Colonic mucosa (tissue), 4 donors: ENCODE data around the gene MRPS2. TPM values are rescaled to one million over a fixed set of nuclear protein-coding genes. Genes with fewer than 3 reads are reported as not detected.

Experiments used
- DNase-seq: peaks from one replicate; pipeline ENCODE4 v3.0.0-alpha.2; 2020
- H3K27ac ChIP-seq: fragments of 200-600 bp; one replicate; pipeline ENCODE4 v1.8.0; 2021
- H3K27me3 ChIP-seq: fragments of 200-600 bp; one replicate; pipeline ENCODE4 v1.8.0; 2021
- H3K36me3 ChIP-seq: fragments of 200-600 bp; one replicate; pipeline ENCODE4 v1.8.0; 2021
- H3K4me1 ChIP-seq: fragments of 200-600 bp; one replicate; pipeline ENCODE4 v1.8.0; 2021; ENCODE audit warnings: mild to moderate bottlenecking
- H3K4me3 ChIP-seq: fragments of 200-600 bp; one replicate; pipeline ENCODE4 v1.8.0; 2021
- H3K9ac ChIP-seq, 2 donors: one replicate each; pipeline ENCODE4 v1.7.0; 2013; ENCODE audit warnings: control low read depth in 2 of 2, low read depth in 2 of 2, low read length in 2 of 2
- H3K9me3 ChIP-seq: fragments of 200-600 bp; one replicate; pipeline ENCODE4 v1.8.0; 2021
- intact Hi-C: fragments of 100-400 bp; cut with DNase I; formaldehyde crosslinking; loops from one replicate; pipeline ENCODE4 v1.14.1; 2022
- total RNA-seq, 2 donors: library from RNA; stranded (reverse); fragmentation: NEBNext Ultra II Directional in 1 of 2; extraction: Animal tissue kit (Norgen Biotek cat#: 25700) in 1 of 2; gene quantifications; one replicate each; pipeline ENCODE4 v1.2.1, GENCODE V29; 2021
- TF ChIP-seq, protein P1 (sequence below): fragments of 200-600 bp; IDR thresholded peaks from one replicate; pipeline ENCODE4 v1.8.0; 2022; ENCODE audit warnings: antibody characterized with exemption, mild to moderate bottlenecking
- donor health status: healthy.
- donor health status: DM: no; HTN: no; CAD: no.
- donor health status: DM: no; HTN: no; CAD: no.

Gene MRPS2
- total RNA-seq, 2 donors from 2014 or later: 35.9 to 61.1 TPM

DNA sequence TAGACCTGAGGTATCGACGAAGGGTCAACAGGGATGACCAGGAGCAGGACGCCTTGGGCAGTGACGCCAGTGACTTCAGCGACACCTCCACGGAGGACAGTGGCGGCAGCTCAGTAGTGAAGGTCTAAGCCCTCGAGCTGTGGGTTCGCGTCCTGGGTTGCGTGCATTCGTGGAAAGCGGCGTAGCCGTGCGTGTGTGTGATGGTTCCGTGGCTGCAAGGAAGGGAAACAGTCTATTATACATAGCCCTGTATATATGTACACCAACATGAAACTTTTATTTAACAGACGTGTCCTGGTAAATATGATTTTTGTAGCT is 12.5 kb upstream of the MRPS2 start:
- Histone ChIP-seq H3K4me1 (no peaks in the 10 kb centered on the region), H3K4me3 (no peak overlapping the region), H3K9me3 (no peaks in the 10 kb centered on the region), H3K9ac (no peak overlapping the region), H3K27ac (no peak overlapping the region), H3K36me3 (no peaks in the 10 kb centered on the region), H3K27me3 (no peaks in the 10 kb centered on the region)
- no peak for DNase-seq
- intact Hi-C loops: no loop called here
- TF ChIP-seq, protein P1, sequence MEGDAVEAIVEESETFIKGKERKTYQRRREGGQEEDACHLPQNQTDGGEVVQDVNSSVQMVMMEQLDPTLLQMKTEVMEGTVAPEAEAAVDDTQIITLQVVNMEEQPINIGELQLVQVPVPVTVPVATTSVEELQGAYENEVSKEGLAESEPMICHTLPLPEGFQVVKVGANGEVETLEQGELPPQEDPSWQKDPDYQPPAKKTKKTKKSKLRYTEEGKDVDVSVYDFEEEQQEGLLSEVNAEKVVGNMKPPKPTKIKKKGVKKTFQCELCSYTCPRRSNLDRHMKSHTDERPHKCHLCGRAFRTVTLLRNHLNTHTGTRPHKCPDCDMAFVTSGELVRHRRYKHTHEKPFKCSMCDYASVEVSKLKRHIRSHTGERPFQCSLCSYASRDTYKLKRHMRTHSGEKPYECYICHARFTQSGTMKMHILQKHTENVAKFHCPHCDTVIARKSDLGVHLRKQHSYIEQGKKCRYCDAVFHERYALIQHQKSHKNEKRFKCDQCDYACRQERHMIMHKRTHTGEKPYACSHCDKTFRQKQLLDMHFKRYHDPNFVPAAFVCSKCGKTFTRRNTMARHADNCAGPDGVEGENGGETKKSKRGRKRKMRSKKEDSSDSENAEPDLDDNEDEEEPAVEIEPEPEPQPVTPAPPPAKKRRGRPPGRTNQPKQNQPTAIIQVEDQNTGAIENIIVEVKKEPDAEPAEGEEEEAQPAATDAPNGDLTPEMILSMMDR: no peak

DNA sequence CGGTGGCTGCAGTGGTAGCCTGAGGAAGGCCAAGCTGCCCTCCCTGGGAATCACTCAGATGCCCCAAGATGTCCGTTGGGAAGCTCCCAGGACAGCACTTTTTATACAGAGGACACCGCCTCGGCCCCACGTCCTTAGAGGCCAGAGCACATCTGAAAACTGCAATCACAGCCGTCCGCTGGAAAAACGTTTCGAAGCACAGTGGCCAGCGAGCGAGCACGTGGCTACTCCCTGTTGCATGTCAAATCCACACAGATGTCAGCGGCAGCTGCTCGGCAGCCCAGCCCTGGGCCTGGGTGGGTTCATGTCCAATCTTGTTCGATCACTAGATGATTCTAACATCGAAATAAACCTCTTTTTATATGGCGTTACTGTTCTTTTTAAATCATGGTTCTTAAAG is 12.0 kb upstream of the MRPS2 start:
- H3K4me3 ChIP-seq: no peak overlapping the region
- no peaks in the 10 kb centered on the region for H3K4me1 ChIP-seq
- no peak overlapping the region for H3K27ac ChIP-seq
- no peak overlapping the region for H3K9ac ChIP-seq
- TF ChIP-seq, protein P1: no peak
- no peaks in the 10 kb centered on the region for H3K36me3 ChIP-seq
- no peaks in the 10 kb centered on the region for H3K9me3 ChIP-seq
- H3K27me3 ChIP-seq: no peaks in the 10 kb centered on the region
- intact Hi-C loops: no loop called here
- no peak for DNase-seq

DNA sequence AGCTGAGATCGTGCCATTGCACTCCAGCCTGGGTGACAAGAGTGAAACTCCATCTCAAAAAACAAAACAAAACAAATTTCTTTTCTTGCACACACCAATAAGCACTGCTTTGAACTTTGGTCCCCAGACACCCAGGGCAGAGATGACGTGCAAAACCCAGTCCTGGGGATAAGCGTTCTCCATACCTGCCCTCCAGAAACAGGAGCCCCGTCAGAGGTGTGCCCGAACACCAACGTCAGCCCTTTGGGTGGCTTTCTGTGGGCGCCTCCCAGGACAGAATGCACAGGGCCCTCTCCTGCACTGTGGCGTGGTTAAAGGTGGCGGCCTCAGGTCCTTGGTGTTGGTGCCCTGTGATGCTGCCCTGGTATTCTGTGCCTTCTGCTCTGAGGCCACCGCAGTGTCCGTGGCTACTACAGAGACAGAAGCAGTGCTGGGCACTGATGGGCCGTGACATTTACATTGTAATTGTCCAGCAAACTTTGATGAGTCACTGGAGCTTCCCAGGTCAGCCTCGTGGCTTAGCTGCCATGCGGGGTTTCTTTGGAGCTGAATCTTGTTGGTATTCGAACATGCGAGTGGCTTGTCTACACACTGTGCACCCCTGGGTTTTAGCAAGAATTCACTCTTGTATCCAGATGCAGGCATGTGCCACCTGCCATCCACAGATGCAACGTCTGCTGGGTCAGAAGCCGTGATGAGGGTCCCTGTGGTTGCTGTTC is 11.1 kb upstream of the MRPS2 start:
- Histone ChIP-seq H3K27me3 (no peaks in the 10 kb centered on the region), H3K4me3 (no peak overlapping the region), H3K9me3 (no peaks in the 10 kb centered on the region), H3K9ac (no peak overlapping the region), H3K27ac (no peak overlapping the region), H3K4me1 (no peaks in the 10 kb centered on the region), H3K36me3 (no peaks in the 10 kb centered on the region)
- TF ChIP-seq, protein P1: no peak
- intact Hi-C loops: no loop called here
- DNase-seq: no peak

DNA sequence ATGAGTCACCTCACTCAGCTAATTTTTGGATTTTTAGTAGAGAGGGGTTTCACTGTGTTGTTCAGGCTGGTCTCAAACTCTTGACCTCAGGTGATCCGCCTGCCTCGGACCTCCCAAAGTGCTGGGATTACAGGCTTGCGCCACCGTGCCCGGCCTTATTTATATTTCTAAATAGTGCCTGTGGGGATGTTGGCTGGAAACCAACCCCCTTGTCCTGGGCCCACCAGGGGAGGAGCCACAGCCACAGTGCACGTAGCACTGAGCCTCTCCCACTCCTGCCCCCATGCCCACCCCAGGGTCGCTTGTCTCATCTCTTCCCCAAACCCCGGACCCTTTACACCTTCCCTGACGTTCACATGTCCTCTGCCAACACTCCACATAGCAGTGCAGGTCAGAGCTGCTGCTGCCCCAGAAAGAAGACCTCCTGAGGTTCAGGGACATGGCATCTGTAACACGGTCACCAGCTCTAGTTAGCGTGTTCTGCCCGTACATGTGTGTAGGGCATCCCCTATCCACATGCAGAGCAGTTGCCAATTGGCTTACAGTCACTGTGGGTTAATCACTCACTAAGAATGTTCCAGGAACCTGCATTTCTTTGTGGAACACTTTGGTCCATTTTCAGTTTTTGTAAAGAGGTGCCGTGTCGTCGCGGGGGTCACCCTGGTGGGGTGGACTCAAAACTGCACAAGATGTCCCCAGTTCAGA is 10.2 kb upstream of the MRPS2 start:
- H3K27me3 ChIP-seq: no peaks in the 10 kb centered on the region
- no peaks in the 10 kb centered on the region for H3K9me3 ChIP-seq
- no peak overlapping the region for H3K9ac ChIP-seq
- TF ChIP-seq, protein P1: no peak
- H3K4me3 ChIP-seq: no peak overlapping the region
- no peak overlapping the region for H3K27ac ChIP-seq
- no peaks in the 10 kb centered on the region for H3K4me1 ChIP-seq
- no peaks in the 10 kb centered on the region for H3K36me3 ChIP-seq
- DNase-seq: no peak
- intact Hi-C loops: no loop called here

DNA sequence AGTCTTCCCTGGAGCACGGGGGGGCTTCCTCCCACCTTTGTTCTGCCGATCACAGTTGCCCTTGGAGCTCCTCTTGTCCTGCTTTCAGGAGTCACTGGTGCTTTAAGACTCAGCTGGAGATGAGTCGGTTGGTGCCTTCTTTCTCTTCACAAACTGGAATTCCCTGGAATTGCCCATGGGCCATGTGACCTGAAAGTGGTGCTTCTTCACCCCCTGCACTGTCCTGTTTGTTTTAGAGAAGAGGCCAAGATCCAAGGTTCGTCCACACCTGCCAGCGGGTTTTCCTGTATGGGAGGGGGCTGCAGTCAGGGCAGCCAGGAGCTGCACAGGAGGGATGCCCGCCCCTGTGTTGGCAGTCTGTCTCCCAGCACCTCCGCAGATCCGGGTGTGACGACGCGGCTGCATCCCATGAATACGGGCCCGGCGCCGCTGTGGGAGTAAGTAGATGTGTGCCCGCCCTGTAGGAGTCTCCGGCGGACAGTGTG is 9.5 kb upstream of the MRPS2 start:
- no peak for DNase-seq
- intact Hi-C loops: no loop called here
- TF ChIP-seq, protein P1: no peak
- no peaks in the 10 kb centered on the region for H3K4me1 ChIP-seq
- H3K4me3 ChIP-seq: no peak overlapping the region
- H3K9me3 ChIP-seq: no peaks in the 10 kb centered on the region
- H3K27me3 ChIP-seq: no peaks in the 10 kb centered on the region
- no peaks in the 10 kb centered on the region for H3K36me3 ChIP-seq
- H3K27ac ChIP-seq: no peak overlapping the region
- no peak overlapping the region for H3K9ac ChIP-seq
